Measurements from ENCODE around the gene DQX1. TPM values are rescaled to one million over a fixed set of nuclear protein-coding genes. Genes with fewer than 3 reads are reported as not detected.

Gene DQX1
- total and polyA plus RNA-seq, 9 of the 15 experiments (the other 6 are each of a cell fraction or from before 2014, with no cell fraction given): 0.04 to 0.38 (median 0.18) TPM; not detected in 1

DNA sequence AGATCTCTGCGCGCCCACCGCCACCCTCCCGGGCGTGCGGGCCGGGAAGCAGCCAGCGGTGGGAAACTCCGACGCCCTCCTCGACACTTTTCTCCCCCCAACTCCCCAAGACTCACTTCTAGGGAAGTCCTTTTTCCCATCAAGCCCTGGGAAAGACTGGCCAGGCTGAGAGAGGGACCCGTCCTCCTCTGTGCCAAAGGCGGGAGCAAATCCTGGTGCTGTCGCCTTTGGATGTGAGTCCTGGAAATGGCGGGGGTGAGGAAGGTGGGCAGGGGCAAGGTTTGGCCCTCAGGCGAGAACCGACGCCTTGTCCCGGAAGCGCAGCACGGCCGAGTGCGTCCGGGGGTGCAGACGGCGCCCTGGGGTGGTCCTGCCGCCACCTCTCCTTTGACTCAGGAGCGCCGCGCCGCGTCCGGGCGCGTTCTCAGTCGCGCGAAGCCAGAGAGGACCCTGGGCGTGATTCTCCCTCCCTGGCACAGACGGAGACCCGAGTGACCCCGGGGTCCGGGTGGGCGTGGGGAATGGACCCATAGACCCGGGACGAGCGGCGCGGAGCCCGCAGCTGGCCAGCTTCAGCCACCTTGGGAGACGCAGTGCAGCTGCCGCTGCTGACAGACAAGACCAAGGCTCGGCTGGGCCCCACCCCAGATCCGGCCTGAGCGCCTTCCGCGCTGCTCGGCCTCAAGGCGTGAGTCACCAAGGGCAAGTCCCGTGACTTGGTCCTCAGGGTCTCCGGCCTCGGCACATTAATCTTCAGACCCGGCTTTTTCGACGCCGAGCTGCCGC is 23.1 kb downstream of the DQX1 start (continued):
- no peak for TF ChIP-seq GATA2 (CRISPR knock-in tag; IDR thresholded peaks at IDR 0.05)
- TF ChIP-seq ZNF830 (CRISPR knock-in tag; IDR thresholded peaks at IDR 0.05): no peak
- TF ChIP-seq ZNF384 (IDR thresholded peaks at IDR 0.05; ENCODE audit: low read depth, low read length): no peak
- TF ChIP-seq TBL1XR1 (IDR thresholded peaks at IDR 0.05; ENCODE audit: low read length in 2 of 2): no peak
- TF ChIP-seq, protein P1, sequence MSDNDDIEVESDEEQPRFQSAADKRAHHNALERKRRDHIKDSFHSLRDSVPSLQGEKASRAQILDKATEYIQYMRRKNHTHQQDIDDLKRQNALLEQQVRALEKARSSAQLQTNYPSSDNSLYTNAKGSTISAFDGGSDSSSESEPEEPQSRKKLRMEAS (CRISPR knock-in tag; IDR thresholded peaks at IDR 0.05): no peak
- peak; percentile 98 for TF ChIP-seq JUND (IDR thresholded peaks at IDR 0.05; ENCODE audit: borderline replicate concordance, low read depth, low read length)
- peak; percentile 94; the same call in 2 of the 3 replicates for TF ChIP-seq JUND (tag; IDR thresholded peaks at IDR 0.05; ENCODE audit: borderline replicate concordance, low read depth, low read length)
- TF ChIP-seq BRF1 (IDR thresholded peaks at IDR 0.05; ENCODE audit: borderline replicate concordance, extremely low read depth, insufficient read length): no peak
- TF ChIP-seq TAL1 (IDR thresholded peaks at IDR 0.05): no peak
- TF ChIP-seq BRD9 (IDR thresholded peaks at IDR 0.05; ENCODE audit: low read depth, partially characterized antibody): peak; percentile 36
- TF ChIP-seq, protein P2, sequence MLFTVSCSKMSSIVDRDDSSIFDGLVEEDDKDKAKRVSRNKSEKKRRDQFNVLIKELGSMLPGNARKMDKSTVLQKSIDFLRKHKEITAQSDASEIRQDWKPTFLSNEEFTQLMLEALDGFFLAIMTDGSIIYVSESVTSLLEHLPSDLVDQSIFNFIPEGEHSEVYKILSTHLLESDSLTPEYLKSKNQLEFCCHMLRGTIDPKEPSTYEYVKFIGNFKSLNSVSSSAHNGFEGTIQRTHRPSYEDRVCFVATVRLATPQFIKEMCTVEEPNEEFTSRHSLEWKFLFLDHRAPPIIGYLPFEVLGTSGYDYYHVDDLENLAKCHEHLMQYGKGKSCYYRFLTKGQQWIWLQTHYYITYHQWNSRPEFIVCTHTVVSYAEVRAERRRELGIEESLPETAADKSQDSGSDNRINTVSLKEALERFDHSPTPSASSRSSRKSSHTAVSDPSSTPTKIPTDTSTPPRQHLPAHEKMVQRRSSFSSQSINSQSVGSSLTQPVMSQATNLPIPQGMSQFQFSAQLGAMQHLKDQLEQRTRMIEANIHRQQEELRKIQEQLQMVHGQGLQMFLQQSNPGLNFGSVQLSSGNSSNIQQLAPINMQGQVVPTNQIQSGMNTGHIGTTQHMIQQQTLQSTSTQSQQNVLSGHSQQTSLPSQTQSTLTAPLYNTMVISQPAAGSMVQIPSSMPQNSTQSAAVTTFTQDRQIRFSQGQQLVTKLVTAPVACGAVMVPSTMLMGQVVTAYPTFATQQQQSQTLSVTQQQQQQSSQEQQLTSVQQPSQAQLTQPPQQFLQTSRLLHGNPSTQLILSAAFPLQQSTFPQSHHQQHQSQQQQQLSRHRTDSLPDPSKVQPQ (CRISPR knock-in tag; IDR thresholded peaks at IDR 0.05; ENCODE audit: borderline replicate concordance): no peak
- TF ChIP-seq ZNF354B (CRISPR knock-in tag; IDR thresholded peaks at IDR 0.05): no peak
- TF ChIP-seq ZNF449 (CRISPR knock-in tag; IDR thresholded peaks at IDR 0.05): no peak
- peak; percentile 79 for TF ChIP-seq CTBP1 (IDR thresholded peaks at IDR 0.05; ENCODE audit: borderline replicate concordance)
- no peak; the same call in 1 of the 2 replicates for TF ChIP-seq NR1H2 (CRISPR knock-in tag; IDR thresholded peaks at IDR 0.05)
- no peak for TF ChIP-seq ZNF133 (CRISPR knock-in tag; IDR thresholded peaks at IDR 0.05)
- TF ChIP-seq HIVEP1 (CRISPR knock-in tag; IDR thresholded peaks at IDR 0.05): no peak; the same call in 1 of the 2 replicates
- no peak for TF ChIP-seq ZNF764 (CRISPR knock-in tag; IDR thresholded peaks at IDR 0.05; ENCODE audit: low read depth)
- TF ChIP-seq ESRRB (CRISPR knock-in tag; IDR thresholded peaks at IDR 0.05; ENCODE audit: borderline replicate concordance): no peak
- TF ChIP-seq PTRF (tag; IDR thresholded peaks at IDR 0.05): no peak
- no peak for TF ChIP-seq CHD1 (IDR thresholded peaks at IDR 0.05; ENCODE audit: low read length)
- TF ChIP-seq, protein P3, sequence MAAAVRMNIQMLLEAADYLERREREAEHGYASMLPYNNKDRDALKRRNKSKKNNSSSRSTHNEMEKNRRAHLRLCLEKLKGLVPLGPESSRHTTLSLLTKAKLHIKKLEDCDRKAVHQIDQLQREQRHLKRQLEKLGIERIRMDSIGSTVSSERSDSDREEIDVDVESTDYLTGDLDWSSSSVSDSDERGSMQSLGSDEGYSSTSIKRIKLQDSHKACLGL (CRISPR knock-in tag; IDR thresholded peaks at IDR 0.05; ENCODE audit: borderline replicate concordance, poor library complexity, severe bottlenecking): no peak
- TF ChIP-seq PHB2 (IDR thresholded peaks at IDR 0.05; ENCODE audit: low read depth): no peak
- TF ChIP-seq PHTF2 (CRISPR knock-in tag; IDR thresholded peaks at IDR 0.05): no peak
- peak in 1 of 2 experiments; percentile 38; a peak in 2 of 4 replicates for TF ChIP-seq RAD21 (CRISPR knock-in tag; conservative IDR thresholded peaks at IDR 0.05 in 1 of 2, IDR thresholded peaks at IDR 0.05 in 1 of 2)

Measured in K562 (cell line).